GM21526 (cell line): ENCODE measurements around the gene MARCHF4.

Experiments used
- ATAC-seq: cut with Tn5 transposase; IDR thresholded peaks from one replicate; pipeline ENCODE4 v1.9.1; 2021; ENCODE audit warnings: moderate library complexity; ENCODE audit not compliant: unreplicated experiment, low FRiP score

MARCHF4 gene

DNA sequence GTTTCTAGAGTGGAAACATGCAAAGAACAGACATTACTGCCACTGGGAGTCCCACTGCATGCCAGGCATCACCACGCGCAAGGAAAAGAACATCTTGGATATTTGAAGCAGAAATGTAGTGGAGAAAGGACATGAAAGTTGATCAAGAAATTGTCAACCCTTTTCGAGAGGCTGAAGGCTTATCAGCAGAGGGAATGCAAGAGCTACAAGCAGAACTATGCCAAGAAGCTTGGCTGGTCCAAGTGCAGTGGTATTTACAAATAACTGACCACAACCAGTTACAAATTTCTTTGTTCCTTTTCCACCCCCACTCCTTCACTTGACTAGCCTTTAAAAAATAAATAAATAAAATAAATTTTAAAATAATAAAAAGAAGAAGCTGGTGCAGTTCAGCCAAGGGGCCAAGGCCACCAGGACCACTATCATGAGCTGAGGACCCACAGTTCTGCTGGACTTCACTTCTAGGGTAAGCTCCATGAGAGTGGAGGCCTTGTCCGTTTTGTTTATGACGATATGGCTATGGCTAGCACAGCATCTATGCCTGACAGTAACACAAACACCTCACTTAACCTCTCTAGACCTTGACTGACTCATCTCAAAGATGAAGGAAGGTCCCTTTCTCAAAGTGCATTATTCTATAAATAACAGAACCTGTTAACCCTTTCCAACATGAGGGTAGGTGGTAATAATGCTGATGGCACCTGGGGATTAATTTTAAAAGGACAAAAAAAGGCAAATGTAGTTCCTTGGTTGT, 20.9 kb downstream of the MARCHF4 start:
- ATAC-seq: no peak

DNA sequence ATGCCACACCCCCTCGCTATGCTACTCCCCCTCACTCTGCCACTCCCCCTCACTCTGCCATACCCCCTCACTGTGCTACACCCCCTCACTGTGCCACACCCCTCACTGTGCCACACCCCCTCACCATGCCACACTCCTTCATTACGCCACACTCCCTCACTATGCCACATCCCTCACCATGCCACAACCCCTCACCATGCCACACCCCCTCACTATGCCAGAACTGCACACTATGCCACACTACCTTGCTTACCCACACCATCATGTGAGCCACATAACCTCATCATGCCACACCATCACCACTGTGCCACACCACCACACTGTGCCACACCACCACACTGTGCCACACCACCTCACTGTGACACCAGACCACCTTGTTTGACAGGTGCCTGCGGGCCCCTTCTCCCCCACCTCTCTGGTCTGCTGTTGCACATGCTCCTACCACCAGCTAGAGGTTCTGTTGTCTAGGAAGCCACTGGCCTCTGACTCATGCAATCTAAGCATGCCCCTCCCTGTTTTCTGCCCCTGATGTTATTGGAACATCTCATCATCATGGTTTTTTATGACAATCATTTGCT, 22.0 kb downstream of the MARCHF4 start:
- ATAC-seq: no peak

DNA sequence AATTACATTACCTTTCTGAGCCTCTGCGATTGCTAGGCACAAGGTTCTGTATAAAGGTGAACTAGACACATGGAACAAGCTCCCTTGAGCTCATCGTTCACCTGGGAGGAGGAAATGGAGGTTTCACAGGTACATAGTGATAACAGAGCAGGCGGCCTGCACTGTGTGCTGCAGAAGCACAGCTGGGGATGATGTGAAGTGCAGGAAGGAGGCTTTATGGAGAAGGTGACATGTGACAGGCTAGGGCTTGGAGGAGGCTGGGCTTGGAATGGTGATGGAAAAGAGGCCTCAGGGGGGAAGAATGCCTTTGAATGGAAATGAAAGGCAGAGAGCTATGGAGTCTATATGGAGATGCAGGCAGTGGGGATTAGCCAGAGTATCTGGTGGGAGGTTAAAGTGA, 22.9 kb downstream of the MARCHF4 start:
- no peak for ATAC-seq

DNA sequence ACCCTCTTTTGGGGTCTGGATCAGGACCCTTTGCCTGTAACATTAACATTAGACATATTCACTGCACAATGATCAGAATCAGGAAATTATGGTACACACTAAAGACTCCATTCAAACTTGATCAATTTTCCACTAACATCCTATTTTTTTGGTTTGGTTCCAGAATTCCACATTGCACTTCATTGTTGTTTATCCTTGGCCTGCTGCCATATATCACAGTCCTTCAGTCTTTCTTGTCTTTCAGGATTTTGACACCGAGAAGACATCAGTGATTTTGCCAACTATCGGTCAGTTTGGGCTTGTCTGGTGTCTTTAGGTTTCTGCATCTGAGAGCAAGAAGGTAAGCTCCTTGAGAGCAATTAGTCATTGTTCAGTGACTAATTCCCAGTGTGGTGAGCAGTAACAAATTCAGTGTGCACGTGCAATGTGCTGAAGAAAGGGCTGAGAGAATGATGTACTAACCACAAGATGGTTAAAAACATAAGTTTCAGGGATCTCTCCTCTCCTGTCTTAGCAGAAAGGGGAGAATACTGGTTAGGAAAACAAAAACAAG, 23.5 kb downstream of the MARCHF4 start:
- ATAC-seq: no peak

- no peak for ATAC-seq
Observed at GRCh38 chr2:216346781-216347180, 25.5 kb downstream of the MARCHF4 start.

GRCh38 chr2:216345846-216346245, 26.4 kb downstream of the MARCHF4 start:
- no peak for ATAC-seq

- ATAC-seq: no peak
Observed at GRCh38 chr2:216344950-216345300, 27.4 kb downstream of the MARCHF4 start.

GRCh38 chr2:216344206-216344949, 27.9 kb downstream of the MARCHF4 start:
- no peak for ATAC-seq

GRCh38 chr2:216343221-216343980, 28.9 kb downstream of the MARCHF4 start:
- ATAC-seq: no peak

- no peak for ATAC-seq
Observed at GRCh38 chr2:216341121-216341520, 31.2 kb downstream of the MARCHF4 start.

DNA sequence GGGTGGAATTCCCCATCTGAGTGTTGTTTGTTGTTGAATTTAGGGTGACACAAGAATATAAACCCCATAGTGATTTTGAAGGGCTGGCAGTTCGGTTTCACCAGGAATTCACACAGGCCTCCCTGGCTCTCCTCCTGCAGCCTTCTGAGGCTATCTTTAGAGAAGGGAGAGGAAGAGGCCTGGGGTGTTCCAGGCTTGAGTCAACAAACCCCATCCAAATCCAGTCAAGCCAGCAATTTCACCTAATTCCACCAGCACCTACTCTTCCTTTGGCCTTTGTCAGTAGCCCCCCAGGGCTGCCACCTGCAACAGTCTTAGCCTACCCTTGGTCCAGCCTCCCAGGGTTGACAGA, 32.0 kb downstream of the MARCHF4 start:
- no peak for ATAC-seq

- no peak for ATAC-seq
Observed at GRCh38 chr2:216339456-216340279, 32.6 kb downstream of the MARCHF4 start.

- no peak for ATAC-seq
Observed at GRCh38 chr2:216335252-216335651, 37.0 kb downstream of the MARCHF4 start.

DNA sequence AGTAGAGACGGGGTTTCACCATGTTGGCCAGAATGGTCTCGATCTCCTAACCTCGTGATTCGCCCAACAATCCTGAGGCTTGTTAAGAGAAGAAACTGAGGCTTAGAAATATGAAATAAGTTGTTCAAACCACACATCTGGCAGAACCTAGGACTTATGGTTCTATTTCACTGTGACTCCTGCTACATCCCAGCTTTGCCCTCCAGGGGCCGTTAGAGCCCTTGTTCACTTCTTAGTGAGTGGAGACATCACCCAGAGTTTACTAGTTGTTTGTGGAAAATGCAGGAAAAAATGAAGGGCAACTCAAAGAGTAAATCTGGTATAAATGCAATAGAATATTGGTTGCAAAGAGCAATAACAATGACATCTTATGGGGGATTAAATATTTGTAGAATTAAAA, 43.9 kb downstream of the MARCHF4 start:
- ATAC-seq: no peak

DNA sequence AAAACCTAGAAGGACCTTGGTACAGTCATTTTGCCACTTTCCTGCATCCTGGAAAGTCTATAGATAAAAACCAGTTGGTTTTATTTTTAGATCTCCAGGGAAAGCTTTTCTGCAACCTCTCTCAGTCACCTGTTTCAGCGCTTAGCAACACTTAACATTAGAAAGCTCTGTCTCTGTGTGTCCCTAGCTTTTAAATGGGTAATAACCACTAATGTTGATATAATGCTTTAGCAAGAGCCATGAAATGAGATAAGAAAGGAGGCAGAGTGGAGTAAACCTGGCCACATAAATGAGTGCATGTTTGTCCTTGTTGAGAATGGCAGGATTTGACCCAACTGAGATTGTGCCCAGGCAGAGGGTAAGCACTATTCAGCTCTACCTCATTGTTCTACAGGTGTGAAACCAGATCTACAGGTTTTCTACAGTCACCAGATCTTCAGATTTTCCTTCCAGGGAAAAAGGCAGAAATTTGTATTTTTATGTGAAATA, 44.8 kb downstream of the MARCHF4 start:
- ATAC-seq: no peak
